GM21717 (cell line): ENCODE data around the gene NDUFA7.
"Not testable (repeated sequence)": the region's sequence is repeated elsewhere in the genome, so short reads cannot be mapped to it uniquely, and the experiment has no call there.

Experiments
- ATAC-seq: cut with Tn5 transposase; IDR thresholded peaks from one replicate; pipeline ENCODE4 v1.9.1; 2021; ENCODE audit warnings: mild to moderate bottlenecking, moderate library complexity; ENCODE audit not compliant: unreplicated experiment

Gene NDUFA7

GRCh38 chr19:8269724-8270123 is 51.5 kb downstream of the NDUFA7 start:
- no peak for ATAC-seq

DNA sequence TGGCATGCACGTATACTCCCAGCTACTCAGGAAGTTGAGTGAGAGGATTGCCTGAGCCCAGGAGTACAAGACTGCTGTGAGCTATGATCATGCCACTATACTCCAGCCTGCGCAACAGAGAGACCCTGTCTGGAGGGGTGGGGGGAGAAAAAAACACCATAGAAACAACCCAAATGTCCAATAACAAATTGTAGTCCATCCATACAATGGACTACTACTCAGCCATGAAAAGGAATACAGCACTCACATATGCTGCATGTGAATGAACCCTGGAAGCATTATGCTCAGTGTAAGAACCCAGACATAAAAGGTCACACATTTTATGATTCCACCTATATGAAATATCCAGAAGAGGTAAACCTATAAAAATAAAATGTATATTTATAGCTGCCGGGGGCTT is 55.3 kb downstream of the NDUFA7 start:
- no peak for ATAC-seq

DNA sequence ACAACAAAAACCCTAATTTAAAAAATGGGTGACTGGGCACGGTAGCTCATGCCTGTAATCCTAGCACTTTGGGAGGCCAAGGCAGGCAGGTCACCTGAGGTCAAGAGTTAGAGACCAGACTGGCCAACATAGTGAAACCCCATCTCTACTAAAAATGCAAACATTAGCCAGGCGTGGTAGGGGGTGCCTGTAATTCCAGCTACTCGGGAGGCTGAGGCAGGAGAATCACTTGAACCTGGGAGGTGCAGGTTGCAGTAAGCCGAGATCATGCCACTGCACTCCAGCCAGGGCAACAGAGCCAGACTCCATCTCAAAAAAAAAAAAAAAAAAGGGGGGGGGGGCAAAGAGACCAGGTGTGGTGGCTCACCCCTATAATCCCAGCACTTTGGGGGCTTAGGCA is 56.9 kb downstream of the NDUFA7 start:
- not testable (repeated sequence) for ATAC-seq

- no peak for ATAC-seq
Measured at GRCh38 chr19:8262431-8262830, 58.7 kb downstream of the NDUFA7 start.

DNA sequence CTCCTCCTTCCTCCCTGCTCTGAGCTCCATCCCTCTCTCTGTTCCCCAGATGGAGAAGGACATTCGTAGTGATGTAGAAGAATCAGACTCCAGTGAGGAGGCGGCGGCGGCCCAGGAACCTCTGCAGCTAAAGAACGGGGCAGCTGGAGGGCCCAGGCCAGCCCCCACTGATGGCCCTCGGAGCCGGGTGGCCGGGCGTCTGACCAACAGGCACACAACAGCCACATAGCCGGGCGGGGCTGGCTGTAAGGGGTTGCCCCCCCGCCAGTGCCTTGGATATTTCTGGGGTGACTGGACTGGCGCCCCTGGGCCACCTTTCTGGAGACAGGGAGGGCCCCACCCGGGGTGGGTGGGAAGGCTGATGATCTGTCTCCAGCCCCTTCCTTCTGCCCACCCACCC is 59.3 kb downstream of the NDUFA7 start:
- ATAC-seq = no peak

DNA sequence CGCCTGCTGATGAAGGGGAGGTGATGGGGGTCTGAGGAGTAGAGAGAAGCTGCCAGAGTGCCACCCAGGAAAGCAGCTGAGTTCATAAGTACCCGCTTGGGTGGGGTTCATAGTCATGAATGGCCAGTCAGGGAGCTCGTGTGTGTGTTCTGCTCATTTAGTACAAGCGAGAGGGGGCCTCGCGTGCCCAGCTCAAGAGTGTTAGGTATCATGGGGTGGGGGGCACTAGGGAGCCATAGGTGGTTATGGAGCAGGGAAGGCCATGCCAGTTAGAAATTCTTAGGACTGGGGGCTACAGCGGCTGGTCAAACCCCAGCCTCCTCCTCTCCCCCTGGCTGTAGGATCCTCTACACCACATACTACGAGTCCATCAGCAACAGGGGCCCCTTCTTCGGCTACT is 59.8 kb downstream of the NDUFA7 start:
- ATAC-seq = no peak
